Measurements from ENCODE around the gene XPO5.

XPO5 gene

GRCh38 chr6:43517505-43518357, 58.1 kb downstream of the XPO5 start:
- no peak for DNase-seq (ENCODE audit: low read depth in 3 of 3)

GRCh38 chr6:43516697-43517504, 58.9 kb downstream of the XPO5 start, which contains the start of the genes POLR1C and YIPF3:
POLR1C (plus strand) TSS chr6:43517089; CDS start chr6:43517110, 21 bp downstream.
YIPF3 (minus strand) TSS chr6:43516926; CDS start chr6:43516807, 119 bp downstream.
- DNase-seq (ENCODE audit: low read depth in 3 of 3) = peak; percentile 94 to 96 (median 96)

- DNase-seq (ENCODE audit: low read depth in 3 of 3) = no peak
Observed at GRCh38 chr6:43516367-43516696, 59.5 kb downstream of the XPO5 start.

- DNase-seq (ENCODE audit: low read depth in 3 of 3) = no peak
Observed at GRCh38 chr6:43515808-43516207, 60.0 kb downstream of the XPO5 start.

GRCh38 chr6:43511824-43512415, 63.9 kb downstream of the XPO5 start:
- DNase-seq (ENCODE audit: low read depth in 3 of 3) = no peak

GRCh38 chr6:43510827-43511163, 65.0 kb downstream of the XPO5 start:
- no peak for DNase-seq (ENCODE audit: low read depth in 3 of 3)

- peak; percentile 43 to 75 (median 58) for DNase-seq (ENCODE audit: low read depth in 3 of 3)
Observed at GRCh38 chr6:43509984-43510826, 65.6 kb downstream of the XPO5 start, which contains the start of gene LRRC73. LRRC73 (minus strand) TSS chr6:43510346; CDS start chr6:43509785, 561 bp downstream.

GRCh38 chr6:43509142-43509983, 66.5 kb downstream of the XPO5 start:
- DNase-seq (ENCODE audit: low read depth in 3 of 3) = no peak

- no peak for DNase-seq (ENCODE audit: low read depth in 3 of 3)
Observed at GRCh38 chr6:43508481-43509141, 67.2 kb downstream of the XPO5 start.

GRCh38 chr6:43506667-43507471, 69.0 kb downstream of the XPO5 start:
- DNase-seq (ENCODE audit: low read depth in 3 of 3) = peak; percentile 67 to 77 (median 70)

GRCh38 chr6:43506171-43506570, 69.7 kb downstream of the XPO5 start:
- DNase-seq (ENCODE audit: low read depth in 3 of 3) = no peak

- DNase-seq (ENCODE audit: low read depth in 3 of 3) = no peak
Observed at GRCh38 chr6:43505718-43506117, 70.1 kb downstream of the XPO5 start.

GRCh38 chr6:43504756-43505593, 70.9 kb downstream of the XPO5 start:
- DNase-seq (ENCODE audit: low read depth in 3 of 3) = no peak

GRCh38 chr6:43503443-43503842, 72.4 kb downstream of the XPO5 start:
- no peak for DNase-seq (ENCODE audit: low read depth in 3 of 3)

- no peak for DNase-seq (ENCODE audit: low read depth in 3 of 3)
Observed at GRCh38 chr6:43502666-43503065, 73.2 kb downstream of the XPO5 start.

GRCh38 chr6:43500921-43501320, 74.9 kb downstream of the XPO5 start:
- no peak for DNase-seq (ENCODE audit: low read depth in 3 of 3)

GRCh38 chr6:43499028-43499815, 76.6 kb downstream of the XPO5 start:
- DNase-seq (ENCODE audit: low read depth in 3 of 3) = no peak
